Measurements from ENCODE around the gene SH3RF3.

The SH3RF3 gene

GRCh38 chr2:109396202-109397180, 267.5 kb downstream of the SH3RF3 start:
- DNase-seq (ENCODE audit: low read depth in 2 of 2): no peak

DNA sequence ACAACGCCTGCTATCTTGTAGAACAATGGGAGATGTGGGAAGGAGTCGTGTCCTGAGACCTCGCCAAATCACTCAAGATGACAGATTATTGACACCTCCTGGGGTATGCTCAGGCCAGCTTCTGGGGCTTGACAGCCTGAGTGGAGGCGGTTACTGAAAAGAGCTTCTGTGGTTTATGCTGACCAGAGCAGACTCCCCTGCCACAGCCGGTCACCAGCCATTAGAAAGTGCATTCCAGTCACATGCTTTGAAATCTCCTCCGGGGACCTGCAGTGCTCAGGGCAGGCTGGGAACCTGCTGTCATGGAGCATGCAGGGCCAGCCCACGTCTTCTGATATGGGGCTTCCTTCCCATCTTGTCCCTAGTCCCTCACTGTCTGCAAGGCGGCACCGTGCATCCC, 268.9 kb downstream of the SH3RF3 start:
- no peak for DNase-seq (ENCODE audit: low read depth in 2 of 2)

GRCh38 chr2:109398366-109399015, 269.5 kb downstream of the SH3RF3 start:
- no peak for DNase-seq (ENCODE audit: low read depth in 2 of 2)

DNA sequence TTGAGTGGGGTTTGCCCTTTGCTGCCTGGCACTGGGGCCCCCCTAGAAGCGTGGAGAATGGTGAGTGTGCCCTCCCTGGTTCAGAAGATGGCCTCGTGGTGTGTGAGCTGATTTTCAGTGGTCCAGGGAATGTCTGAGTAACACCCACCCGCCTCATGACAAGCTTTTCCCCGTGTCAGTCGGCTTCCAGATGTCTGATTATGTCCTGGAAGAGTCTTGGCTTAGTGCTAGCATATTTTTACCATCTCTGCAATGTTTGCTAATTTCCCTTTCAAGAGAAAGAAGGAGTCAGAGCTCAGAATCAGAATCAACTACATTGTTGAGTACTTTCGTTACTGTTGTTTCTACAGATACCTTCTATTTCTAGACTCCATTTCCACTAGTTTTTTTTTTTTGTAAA, 270.1 kb downstream of the SH3RF3 start:
- no peak for DNase-seq (ENCODE audit: low read depth in 2 of 2)

- DNase-seq (ENCODE audit: low read depth in 2 of 2): no peak
Observed at GRCh38 chr2:109400102-109400501, 271.1 kb downstream of the SH3RF3 start.

- no peak for DNase-seq (ENCODE audit: low read depth in 2 of 2)
Observed at GRCh38 chr2:109401370-109401769, 272.4 kb downstream of the SH3RF3 start.

- no peak for DNase-seq (ENCODE audit: low read depth in 2 of 2)
Observed at GRCh38 chr2:109402180-109402579, 273.2 kb downstream of the SH3RF3 start.

GRCh38 chr2:109402980-109403840, 274.2 kb downstream of the SH3RF3 start:
- peak; percentile 55 to 58 for DNase-seq (ENCODE audit: low read depth in 2 of 2)

- DNase-seq (ENCODE audit: low read depth in 2 of 2): peak in 1 of 2 donors; percentile 16
Observed at GRCh38 chr2:109403841-109404201, 274.8 kb downstream of the SH3RF3 start.

- DNase-seq (ENCODE audit: low read depth in 2 of 2): no peak
Observed at GRCh38 chr2:109404681-109405080, 275.7 kb downstream of the SH3RF3 start.

DNA sequence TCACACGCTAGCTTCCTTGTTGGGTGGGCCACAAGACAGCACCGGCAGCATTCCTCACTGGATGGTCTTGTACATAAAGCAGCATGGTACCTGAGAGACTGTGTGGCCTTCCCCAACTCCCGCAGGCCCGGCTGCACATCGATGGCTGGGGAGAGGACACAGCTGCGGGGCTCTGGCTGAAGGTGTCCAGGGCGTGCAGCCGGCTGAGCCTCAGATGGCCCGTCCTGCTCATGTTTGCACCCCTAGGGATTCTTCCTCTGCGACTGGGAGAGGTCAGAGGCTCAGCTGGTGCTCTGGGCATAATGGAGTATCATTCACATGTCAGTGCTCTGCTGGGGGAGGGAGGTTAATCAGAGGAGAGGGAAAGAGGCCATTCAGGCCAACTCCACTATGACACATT, 276.9 kb downstream of the SH3RF3 start:
- no peak for DNase-seq (ENCODE audit: low read depth in 2 of 2)

GRCh38 chr2:109406301-109406700, 277.3 kb downstream of the SH3RF3 start:
- DNase-seq (ENCODE audit: low read depth in 2 of 2): no peak

DNA sequence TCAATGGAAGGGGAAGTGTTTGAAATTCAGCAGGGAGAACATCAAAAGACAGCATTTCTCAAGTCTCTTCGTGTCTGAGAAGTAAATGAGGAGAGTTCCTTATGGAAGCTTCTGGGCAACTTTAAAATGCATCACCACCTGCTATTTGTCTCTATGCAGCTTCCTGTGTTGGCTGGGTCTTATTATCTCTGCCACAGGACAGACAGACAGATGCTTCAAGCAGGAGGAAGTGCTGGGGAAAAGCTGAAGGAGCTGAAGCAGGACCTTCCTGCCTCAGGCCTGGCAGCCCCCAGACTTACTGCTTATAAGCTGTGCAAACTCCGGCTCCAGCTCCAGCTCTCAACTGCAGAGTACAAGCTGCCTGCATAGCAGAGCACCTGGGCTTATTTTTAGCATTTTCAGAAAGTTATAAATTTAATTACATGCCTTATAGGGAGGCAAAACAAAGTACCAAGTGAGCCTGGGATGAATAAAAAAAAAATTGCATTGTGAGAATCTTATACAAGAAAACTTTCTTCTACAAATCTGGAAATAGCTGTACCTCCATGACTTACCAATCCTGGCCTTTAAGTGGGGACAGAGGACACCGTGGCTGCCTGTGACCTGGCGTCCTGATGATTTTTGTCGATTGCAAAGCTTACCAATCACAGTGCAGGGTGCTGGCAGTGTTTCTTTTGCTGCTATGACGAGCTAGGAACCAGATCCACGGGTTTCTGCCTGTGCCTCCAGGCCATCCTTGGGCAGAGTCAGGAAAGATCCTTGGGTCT, 278.5 kb downstream of the SH3RF3 start:
- no peak for DNase-seq (ENCODE audit: low read depth in 2 of 2)

DNA sequence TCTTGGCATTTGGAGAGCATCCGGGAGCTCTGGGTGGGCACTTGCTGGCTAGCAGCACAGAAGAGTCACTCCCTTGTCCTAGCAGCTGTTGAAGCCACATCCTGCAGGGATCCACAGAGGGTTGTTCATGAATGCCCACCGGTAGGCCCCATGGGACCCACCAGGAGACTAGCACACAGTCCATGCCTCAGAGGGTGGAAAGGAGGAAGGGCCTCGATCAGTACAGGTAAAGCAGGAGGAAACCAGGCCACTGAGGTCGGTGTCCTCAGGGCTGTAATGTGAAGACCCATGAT, 279.0 kb downstream of the SH3RF3 start:
- DNase-seq (ENCODE audit: low read depth in 2 of 2): no peak

GRCh38 chr2:109409321-109410038, 280.5 kb downstream of the SH3RF3 start:
- DNase-seq (ENCODE audit: low read depth in 2 of 2): no peak

DNA sequence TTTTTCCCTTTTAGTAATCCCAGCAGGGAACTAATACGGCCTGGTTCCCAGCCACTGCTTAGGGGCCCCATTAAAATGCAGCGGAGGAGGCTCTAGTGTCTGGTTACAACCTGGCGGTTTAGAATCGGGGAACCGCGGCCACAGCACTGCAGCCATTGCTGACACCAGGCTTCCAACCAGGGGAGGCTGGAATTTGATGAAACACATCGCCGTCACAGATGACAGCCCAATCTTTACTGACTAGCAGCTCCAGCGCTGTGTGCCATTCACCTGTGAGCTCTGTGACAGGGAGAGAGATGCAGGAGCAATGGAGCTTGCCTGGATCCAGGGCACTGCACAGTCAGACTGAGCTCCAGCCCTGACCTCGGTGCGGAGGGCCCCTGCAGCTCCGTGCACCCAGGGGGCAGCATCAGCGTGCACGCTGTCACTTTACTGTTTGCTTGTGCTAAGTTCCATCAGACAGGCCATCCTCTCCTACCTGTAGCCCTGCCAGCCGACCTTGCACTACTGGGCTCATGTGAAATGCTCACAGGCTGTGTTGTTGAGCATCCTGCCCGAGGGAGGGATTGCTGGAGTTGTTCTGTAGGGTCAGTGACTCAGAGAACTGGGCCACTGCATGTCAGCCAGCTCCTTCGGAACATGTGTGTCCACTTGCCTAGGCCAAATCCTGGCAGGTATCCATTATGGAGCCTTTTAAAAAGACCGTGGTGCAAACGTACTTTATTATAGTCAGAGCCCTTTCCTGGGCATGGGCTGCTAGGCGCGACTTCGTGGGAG, 281.2 kb downstream of the SH3RF3 start:
- DNase-seq (ENCODE audit: low read depth in 2 of 2): no peak

GRCh38 chr2:109411640-109412325, 282.8 kb downstream of the SH3RF3 start:
- no peak for DNase-seq (ENCODE audit: low read depth in 2 of 2)

DNA sequence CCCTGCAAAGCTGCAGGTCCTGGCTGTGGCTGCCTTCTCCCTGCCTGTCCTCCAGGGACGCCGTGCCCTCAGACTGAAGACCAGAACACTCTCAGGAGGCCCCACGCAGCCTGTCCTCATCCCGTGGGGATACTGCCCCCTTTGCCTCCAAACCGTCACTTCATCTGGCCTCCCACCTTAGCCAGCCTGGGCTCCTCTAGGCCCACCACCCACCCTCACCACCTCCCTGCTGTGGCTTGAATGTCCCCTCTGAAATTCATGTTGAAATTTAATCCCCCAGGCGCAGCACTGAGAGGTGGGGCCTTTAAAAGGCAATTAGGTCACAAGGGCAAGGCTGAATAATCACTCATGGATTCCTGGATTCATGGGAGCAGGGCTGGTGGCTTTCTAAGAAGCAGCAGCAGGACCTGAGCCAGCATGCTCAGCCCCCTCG, 286.6 kb downstream of the SH3RF3 start:
- DNase-seq (ENCODE audit: low read depth in 2 of 2): no peak

DNA sequence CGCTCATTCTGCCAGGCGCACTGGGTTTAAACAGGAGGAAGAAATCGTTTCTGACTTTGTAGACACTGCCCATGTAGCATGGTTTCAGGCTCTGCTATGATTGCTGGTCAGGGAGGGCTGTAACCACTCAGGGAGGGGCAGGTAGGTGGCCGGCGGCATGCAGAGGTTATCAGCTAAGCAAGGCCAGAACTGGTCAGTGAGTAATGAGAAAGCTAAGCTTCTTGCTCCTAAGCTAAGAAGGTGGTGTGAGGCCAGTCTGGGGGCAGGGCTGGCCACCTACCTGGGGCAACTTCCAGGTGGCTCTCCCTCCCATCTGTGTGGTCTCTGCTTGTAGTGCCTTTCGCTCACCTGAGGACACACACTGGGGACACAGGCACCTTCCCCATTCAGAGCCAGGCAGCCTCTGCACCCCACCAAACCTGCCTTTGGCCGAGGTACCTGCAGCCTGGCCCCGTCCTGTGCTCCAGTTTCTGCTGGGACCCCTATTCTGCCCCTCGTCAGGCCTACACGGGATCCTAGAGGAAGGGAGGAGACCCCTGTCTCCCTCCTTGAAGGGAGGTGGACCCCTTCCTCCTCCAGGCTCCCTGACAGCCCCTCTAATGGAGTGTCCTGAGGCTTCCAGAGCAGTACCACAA, 288.8 kb downstream of the SH3RF3 start:
- no peak for DNase-seq (ENCODE audit: low read depth in 2 of 2)

Measured in stimulated activated CD8-positive, alpha-beta memory T cell treated with anti-CD3 and anti-CD28 coated beads, Interleukin-15, amount 100 ng/mL, for 48 hours (primary cell).